ENCODE measurements around the gene NR1H2. TPM values are rescaled to one million over a fixed set of nuclear protein-coding genes. Genes with fewer than 3 reads are reported as not detected.

The NR1H2 gene
- total RNA-seq (10 to 100 TPM; 64.0 to 96.7 (median 69.8) TPM), polyA plus RNA-seq (100 to 1,000 TPM in 1 of 2 donors, 10 to 100 TPM in 1; 90.7 to 125 TPM)
- long read RNA-seq, donor 1, transcript NR1H2-211 (10 exons, 1,830 nt), result minor isoform, 5 of 275 reads
- long read RNA-seq, donor 1, transcript NR1H2-201 (10 exons, 1,998 nt), result major isoform, 208 of 275 reads
- long read RNA-seq, donor 1, partial matches to known transcripts, result 40 of 275 reads
- long read RNA-seq, donor 1, other reads (novel, unspliced or antisense), result 21 of 275 reads
- long read RNA-seq, donor 2, transcript NR1H2-201 (10 exons, 1,998 nt), result major isoform, 162 of 234 reads
- long read RNA-seq, donor 2, partial matches to known transcripts, result 59 of 234 reads
- long read RNA-seq, donor 2, other reads (novel, unspliced or antisense), result 9 of 234 reads
- long read RNA-seq, donor 3, transcript NR1H2-201 (10 exons, 1,998 nt), result major isoform, 338 of 455 reads
- long read RNA-seq, donor 3, transcript NR1H2-202 (9 exons, 1,466 nt), result minor isoform, 7 of 455 reads
- long read RNA-seq, donor 3, transcript NR1H2-211 (10 exons, 1,830 nt), result minor isoform, 14 of 455 reads
- long read RNA-seq, donor 3, partial matches to known transcripts, result 61 of 455 reads
- long read RNA-seq, donor 3, other reads (novel, unspliced or antisense), result 35 of 455 reads

DNA sequence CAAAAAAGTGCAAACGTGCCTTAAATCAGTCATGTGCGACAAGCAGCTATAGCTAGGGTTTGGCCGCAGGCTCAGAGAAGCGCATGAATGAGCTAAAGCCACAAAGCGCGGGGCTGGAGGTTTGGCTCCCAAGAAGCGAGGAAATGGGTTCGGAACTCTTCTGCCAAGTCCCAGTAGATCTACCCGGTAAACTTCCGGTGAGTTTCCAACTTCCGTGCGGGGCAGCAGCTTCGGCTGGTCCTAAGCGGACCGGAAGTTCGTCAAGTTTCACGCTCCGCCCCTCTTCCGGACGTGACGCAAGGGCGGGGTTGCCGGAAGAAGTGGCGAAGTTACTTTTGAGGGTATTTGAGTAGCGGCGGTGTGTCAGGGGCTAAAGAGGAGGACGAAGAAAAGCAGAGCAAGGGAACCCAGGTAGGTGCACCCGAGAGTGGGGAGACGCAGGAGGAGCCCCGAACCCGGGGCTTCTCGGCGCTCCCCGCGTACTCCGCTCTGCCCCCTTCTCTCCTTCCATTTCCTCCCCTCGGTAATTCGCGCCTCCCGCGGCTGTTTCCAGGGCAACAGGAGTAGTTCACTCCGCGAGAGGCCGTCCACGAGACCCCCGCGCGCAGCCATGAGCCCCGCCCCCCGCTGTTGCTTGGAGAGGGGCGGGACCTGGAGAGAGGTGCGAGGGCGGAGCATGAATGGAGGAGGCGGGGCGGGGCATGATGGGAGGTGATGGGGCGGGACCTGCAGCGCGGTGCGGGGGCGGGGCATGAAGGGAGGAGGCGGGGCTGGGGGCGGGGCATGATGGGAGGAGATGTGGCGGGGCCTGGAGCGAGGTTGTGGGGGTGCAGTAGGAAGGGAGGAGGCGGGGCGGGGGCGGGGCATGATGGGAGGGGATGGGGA, at the start of gene NR1H2:
TSS of gene NR1H2 (plus strand) at position 292 of the 885 bp plus-strand sequence. CDS start 1,149 bp downstream, outside the sequence.
- peak; percentile 92 to 98 (median 97) for ATAC-seq
- Histone ChIP-seq H3K4me3 (peak within 1 kb of the TSS; percentile 65 to 99 (median 90)), H3K4me1 (peaks cover 7 to 42% (median 19%) of the 10 kb centered on the region in 9 donors), H3K9me3 (no peaks in the 10 kb centered on the region), H3K36me3 (peaks cover 3 to 42% (median 32%) of the 10 kb centered on the region in 9 donors), H3K27me3 (no peaks in the 10 kb centered on the region), H3K27ac (peak within 1 kb of the TSS; percentile 96 to 100 (median 98))
- intact Hi-C loops (cut with DNase I), result no loop called here
- DNase-seq, result peak; percentile 93 to 96
- WGBS, 2 donors, result 2 to 3% methylated on average over 56 to 67 of the region's 67 CpGs
- TF ChIP-seq, protein P1, sequence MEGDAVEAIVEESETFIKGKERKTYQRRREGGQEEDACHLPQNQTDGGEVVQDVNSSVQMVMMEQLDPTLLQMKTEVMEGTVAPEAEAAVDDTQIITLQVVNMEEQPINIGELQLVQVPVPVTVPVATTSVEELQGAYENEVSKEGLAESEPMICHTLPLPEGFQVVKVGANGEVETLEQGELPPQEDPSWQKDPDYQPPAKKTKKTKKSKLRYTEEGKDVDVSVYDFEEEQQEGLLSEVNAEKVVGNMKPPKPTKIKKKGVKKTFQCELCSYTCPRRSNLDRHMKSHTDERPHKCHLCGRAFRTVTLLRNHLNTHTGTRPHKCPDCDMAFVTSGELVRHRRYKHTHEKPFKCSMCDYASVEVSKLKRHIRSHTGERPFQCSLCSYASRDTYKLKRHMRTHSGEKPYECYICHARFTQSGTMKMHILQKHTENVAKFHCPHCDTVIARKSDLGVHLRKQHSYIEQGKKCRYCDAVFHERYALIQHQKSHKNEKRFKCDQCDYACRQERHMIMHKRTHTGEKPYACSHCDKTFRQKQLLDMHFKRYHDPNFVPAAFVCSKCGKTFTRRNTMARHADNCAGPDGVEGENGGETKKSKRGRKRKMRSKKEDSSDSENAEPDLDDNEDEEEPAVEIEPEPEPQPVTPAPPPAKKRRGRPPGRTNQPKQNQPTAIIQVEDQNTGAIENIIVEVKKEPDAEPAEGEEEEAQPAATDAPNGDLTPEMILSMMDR (IDR thresholded peaks at IDR 0.05), result no peak

DNA sequence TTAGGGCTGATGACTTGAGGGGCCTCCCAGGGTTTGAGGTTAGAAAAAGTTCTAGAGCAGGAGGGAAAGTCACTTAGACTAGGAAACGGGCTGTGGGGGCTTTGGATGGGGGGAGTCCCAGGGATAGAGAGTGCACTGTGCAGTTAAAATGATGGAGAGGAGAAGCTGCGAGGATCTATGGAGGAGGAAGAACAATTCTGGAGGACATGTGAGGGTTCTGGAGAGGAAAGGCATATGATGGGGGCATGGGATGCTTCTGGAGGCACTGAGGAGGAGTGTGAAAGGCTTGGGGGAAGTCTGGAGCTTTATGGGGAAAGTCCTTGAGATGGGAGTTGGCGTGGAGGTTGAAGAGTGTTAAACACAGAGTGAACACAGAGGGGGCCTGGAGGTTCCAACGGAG, 49.2 kb upstream of the NR1H2 start:
- intact Hi-C loops (cut with DNase I), result loop anchor here in 1 of 10 donors (5.0 kb wide), 1 partner anchor 160 kb away; no protein-coding TSS in a partner anchor

DNA sequence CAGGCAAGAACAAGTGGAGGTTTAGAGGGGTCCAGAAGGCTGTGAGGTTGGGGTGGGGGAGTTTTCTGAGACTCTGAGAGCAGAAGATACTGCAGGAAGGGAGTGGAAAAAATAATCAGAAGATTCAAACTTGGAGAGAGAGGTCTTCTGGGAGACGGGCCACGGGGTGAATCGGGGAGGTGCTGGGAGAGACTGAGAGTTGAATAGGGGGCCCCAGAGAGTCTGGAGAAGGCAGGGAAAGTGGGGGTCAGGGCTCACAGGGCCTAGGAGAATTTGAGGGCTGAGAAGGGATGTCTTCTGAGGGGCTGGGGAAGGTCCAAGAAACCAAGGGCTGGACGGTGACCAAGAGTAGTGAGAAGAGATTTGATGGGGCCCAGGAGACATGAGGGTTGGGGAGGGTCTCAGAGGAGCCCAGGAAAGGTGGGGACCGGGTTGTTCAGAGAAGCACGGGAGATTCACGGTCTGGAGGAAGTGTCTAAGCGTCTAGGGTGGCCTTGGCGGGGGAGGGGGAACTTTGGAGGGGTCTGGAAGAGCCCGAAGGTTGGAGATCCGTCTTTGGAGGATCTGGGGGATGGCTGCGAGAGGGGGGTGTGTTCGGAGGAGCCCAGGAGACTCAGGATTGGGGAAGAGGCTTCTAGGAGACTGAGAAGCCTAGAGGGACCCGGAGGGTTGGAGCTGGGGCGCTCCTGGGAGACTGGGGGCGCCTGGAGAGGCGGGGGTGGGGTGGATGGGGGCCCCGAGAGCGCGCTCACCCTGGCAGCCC, 48.6 kb upstream of the NR1H2 start:
- DNase-seq (no peak), ATAC-seq (no peak)
- TF ChIP-seq, protein P1 (IDR thresholded peaks at IDR 0.05), result no peak
- intact Hi-C loops (cut with DNase I), result loop anchor here in 1 of 10 donors (5.0 kb wide), 1 partner anchor 160 kb away; no protein-coding TSS in a partner anchor
- 15 to 19% methylated on average over 16 to 18 of the region's 20 CpGs for WGBS, 2 donors
- Histone ChIP-seq H3K9me3 (no peaks in the 10 kb centered on the region), H3K27me3 (peaks cover 0 to 70% (median 49%) of the 10 kb centered on the region in 7 donors), H3K4me1 (peaks cover 3 to 47% (median 20%) of the 10 kb centered on the region in 9 donors), H3K27ac (no peak overlapping the region), H3K36me3 (no peaks in the 10 kb centered on the region), H3K4me3 (no peak overlapping the region)

More for the DNA sequence above, 49.2 kb upstream of the NR1H2 start:
- WGBS, 2 donors, result 36 to 55% methylated on average over 3 to 4 of the region's 4 CpGs
- H3K27ac ChIP-seq, result no peak overlapping the region
- peaks cover 0 to 63% (median 42%) of the 10 kb centered on the region in 7 donors for H3K27me3 ChIP-seq
- TF ChIP-seq, protein P1 (IDR thresholded peaks at IDR 0.05), result no peak
- H3K36me3 ChIP-seq, result no peaks in the 10 kb centered on the region
- peaks cover 3 to 42% (median 20%) of the 10 kb centered on the region in 9 donors for H3K4me1 ChIP-seq
- no peaks in the 10 kb centered on the region for H3K9me3 ChIP-seq
- DNase-seq, result no peak
- ATAC-seq, result no peak
- no peak overlapping the region for H3K4me3 ChIP-seq
